Fibroblast of skin of back (primary cell): ENCODE results near the gene CCDC183.
"Not testable (repeated sequence)": the region's sequence is repeated elsewhere in the genome, so short reads cannot be mapped to it uniquely, and the experiment has no call there.

Source experiments
- DNase-seq: peaks from one replicate; pipeline ENCODE4 v3.0.0-alpha.2; 2013

The CCDC183 gene

GRCh38 chr9:136839229-136840139 lies 43.3 kb downstream of the CCDC183 start:
- no peak for DNase-seq

DNA sequence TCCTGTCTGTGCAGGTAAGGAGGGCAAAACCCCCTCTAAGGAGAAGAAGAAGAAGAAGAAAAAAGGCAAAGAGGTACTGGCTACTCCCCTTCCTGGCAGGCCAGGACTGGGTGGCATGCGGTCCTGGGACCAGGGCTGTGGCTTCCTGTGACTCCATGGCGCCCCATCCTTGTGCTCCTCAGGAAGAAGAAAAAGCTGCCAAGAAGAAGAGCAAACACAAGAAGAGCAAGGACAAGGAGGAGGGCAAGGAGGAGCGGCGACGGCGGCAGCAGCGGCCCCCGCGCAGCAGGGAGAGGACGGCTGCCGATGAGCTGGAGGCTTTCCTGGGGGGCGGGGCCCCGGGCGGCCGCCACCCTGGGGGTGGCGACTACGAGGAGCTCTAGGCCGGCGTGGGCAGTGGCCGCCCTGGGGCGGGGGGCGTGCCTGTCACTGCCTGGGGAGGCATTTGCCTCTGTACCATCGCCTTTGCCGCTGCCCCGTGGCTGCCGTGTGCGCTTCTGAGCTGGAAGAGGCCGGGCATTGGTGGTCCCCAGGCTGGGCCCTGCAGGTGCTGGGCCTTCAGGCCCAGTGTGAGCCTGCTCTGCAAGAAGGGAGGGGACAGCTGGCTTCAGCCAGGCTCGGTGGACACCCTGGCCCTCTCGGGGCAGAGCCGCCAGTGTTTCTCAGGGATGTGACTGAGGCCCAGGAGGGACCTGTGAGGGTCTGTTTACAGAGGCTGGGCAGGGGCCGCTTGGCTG lies 44.2 kb downstream of the CCDC183 start:
- DNase-seq: no peak

GRCh38 chr9:136840877-136841645 lies 44.9 kb downstream of the CCDC183 start:
- DNase-seq: peak; percentile 70

GRCh38 chr9:136841646-136842379 lies 45.7 kb downstream of the CCDC183 start:
- DNase-seq: not testable (repeated sequence)

GRCh38 chr9:136842380-136842948 lies 46.3 kb downstream of the CCDC183 start, which contains the start of gene AJM1:
AJM1 (plus strand) TSS chr9:136842478; CDS start chr9:136844415, 1,937 bp downstream.
- DNase-seq: peak; percentile 72

GRCh38 chr9:136843159-136843800 lies 47.1 kb downstream of the CCDC183 start:
- DNase-seq: not testable (repeated sequence)

DNA sequence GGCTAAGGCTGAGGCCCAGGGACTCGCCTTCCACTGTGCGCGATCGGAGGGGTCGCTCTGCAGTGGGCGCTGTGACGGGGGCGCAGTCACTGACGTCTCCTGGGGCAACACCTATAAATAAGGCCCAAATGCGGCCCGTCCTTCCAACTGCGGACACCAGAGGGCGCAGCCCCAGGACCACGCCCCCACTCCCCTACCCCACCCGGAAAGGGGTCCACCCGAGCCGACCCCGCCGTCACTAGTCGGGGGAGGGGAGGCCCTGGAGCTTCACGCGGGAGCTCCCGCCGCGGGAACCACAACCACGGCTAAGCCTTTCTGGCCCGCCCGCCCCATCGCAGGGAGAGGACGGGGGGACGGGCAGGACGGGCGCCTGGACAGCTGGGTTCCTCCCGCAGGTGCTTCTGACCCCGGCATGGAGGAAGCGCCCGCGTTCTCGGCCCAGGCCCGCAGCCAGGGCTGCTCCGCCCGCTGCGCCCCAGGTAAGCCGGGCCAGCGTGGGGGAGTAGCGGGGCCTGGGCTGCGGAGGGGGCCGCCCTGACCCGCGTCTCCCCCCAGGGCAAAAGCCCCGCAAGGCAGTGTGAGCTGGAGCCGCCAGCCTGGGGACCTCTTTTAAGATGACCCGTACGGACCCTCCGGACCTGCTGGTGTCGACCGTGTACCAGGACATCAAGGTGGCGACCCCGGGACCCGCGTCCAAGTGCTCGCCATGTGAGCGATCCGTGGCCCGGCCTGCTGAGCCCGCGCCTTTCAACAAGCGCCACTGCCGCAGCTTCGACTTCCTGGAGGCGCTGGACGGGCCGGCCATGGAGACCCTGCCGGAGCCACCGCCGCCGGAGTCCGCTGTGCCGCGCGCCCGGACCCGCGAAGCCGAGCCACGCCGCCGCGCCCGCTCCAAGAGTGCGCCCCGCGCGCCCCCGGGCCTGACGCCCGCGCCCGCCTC lies 47.9 kb downstream of the CCDC183 start:
- not testable (repeated sequence) for DNase-seq

GRCh38 chr9:136844761-136845464 lies 48.8 kb downstream of the CCDC183 start:
- DNase-seq: no peak

DNA sequence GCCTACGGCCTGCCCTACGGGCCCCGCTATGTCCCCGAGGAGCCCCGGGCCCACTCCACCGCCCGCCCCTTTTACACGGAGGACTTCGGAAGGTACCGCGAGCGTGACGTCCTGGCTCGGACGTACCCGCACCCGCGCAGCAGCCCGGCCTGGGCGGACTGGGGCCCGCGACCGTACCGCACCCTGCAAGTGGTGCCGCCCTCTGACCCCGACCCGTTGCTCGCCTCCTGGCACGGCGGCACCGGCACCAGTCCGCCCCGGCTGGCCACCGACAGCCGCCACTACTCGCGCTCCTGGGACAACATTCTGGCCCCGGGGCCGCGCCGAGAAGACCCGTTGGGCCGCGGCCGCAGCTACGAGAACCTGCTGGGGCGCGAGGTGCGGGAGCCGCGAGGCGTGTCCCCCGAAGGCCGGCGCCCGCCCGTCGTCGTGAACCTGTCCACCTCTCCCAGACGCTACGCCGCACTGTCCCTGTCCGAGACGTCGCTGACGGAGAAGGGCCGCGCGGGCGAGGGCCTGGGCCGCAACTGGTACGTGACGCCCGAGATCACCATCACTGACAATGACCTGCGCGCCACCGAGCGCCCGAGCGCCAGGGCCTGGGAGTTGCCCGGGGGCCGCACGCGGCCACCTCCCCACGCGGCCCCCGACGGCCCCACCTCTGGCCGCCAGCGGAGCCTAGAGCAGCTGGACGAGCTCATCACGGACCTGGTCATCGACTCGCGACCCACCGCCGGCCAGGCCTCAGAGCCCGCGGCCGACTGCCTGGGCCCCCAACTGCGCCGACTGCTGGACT lies 49.5 kb downstream of the CCDC183 start:
- DNase-seq: no peak

DNA sequence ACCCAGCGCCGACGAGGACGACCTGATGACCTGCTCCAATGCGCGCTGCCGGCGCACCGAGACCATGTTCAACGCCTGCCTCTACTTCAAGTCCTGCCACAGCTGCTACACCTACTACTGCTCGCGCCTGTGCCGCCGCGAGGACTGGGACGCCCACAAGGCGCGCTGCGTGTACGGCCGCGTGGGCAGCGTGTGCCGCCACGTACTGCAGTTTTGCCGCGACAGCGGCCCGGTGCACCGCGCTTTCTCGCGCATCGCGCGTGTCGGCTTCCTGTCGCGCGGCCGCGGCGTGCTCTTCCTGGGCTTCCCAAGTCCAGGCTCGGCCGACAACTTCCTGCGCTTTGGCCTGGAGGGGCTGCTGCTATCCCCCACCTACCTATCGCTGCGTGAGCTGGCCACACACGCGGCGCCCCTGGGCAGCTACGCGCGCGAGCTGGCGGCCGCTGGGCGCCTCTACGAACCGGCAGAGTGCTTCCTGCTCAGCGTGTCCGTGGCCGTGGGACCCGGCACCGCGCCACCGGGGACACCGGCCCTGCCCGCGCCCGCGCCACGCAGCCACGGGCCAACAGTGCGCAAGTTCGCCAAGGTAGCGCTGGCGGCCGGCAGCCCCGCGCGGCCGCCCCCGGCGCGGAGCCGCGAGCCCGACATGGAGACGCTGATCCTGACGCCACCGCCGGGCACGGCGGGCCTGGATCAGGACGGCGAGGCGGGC lies 50.4 kb downstream of the CCDC183 start:
- DNase-seq: no peak

DNA sequence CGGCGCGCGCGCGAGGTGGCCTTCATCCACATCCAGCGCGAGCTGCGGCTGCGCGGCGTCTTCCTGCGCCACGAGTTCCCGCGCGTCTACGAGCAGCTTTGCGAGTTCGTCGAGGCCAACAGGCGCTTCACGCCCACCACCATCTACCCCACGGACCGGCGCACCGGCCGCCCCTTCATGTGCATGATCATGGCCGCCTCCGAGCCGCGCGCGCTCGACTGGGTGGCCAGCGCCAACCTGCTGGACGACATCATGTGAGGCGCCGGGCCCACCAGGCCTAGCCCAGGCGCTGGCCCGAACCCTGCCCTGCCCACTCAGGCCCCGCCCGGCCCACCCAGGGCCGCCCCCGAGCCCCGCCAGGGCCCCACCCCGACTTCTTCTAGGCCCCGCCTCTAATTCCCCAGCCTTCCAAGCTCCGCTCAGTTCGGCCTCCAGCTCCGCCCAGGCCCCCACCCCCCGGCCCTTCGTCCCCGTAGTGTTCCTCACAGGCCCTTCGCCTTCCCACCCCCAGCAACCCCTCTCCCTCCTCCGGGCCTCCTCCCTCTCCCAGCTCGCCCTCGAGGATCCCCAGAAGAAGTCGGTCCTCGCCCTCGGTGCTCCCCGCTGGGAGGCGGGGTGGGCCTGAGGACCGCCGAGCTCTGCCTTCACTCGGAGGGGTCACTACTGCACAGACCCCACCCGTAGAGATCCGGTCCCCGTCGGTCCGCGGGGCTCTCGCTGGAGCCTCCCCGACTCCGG lies 51.1 kb downstream of the CCDC183 start:
- peak; percentile 75 for DNase-seq

GRCh38 chr9:136847826-136848392 lies 51.8 kb downstream of the CCDC183 start:
- peak; percentile 86 for DNase-seq

- DNase-seq: no peak
Observed at GRCh38 chr9:136848393-136849037, 52.4 kb downstream of the CCDC183 start.

- DNase-seq: peak; percentile 98
Observed at GRCh38 chr9:136849038-136849959, 53.2 kb downstream of the CCDC183 start, which contains the start of gene PHPT1. PHPT1 (plus strand) TSS chr9:136849409; CDS start chr9:136849431, 22 bp downstream.
